Activated T-cell treated with anti-CD3 and anti-CD28 coated beads, Interleukin-2, amount 50 U/mL, for 4 hours (primary cell): Measurements from ENCODE around the gene FN3K. TPM values are rescaled to one million over a fixed set of nuclear protein-coding genes. Genes with fewer than 3 reads are reported as not detected.

ENCODE experiments used
- ATAC-seq, 2 donors: fragments of 200-7000 bp; cut with Tn5 transposase; one replicate each; pipeline ENCODE4 v1.10.0; 2021
- DNase-seq: peaks from one replicate; pipeline ENCODE4 v3.0.0-alpha.2; 2020
- H3K27me3 Mint-ChIP-seq: one replicate; pipeline ENCODE4 v1.8.0; 2021; ENCODE audit warnings: low read depth, mixed read lengths
- H3K36me3 Mint-ChIP-seq: one replicate; pipeline ENCODE4 v1.8.0; 2022; ENCODE audit warnings: mixed read lengths; ENCODE audit not compliant: insufficient read depth
- H3K4me1 Mint-ChIP-seq: one replicate; pipeline ENCODE4 v1.8.0; 2021; ENCODE audit warnings: low read depth, mixed read lengths
- H3K4me3 Mint-ChIP-seq: one replicate; pipeline ENCODE4 v1.8.0; 2021; ENCODE audit warnings: mild to moderate bottlenecking, moderate library complexity, mixed read lengths
- H3K9me3 Mint-ChIP-seq: one replicate; pipeline ENCODE4 v1.8.0; 2021; ENCODE audit warnings: mixed read lengths
- total RNA-seq, 3 donors: library from RNA; stranded (reverse); gene quantifications; one replicate each; pipeline ENCODE4 v1.2.1, GENCODE V29; 2021

FN3K gene
- total RNA-seq, 3 donors from 2014 or later, result 0.79 to 1.3 (median 1.0) TPM

GRCh38 chr17:82698065-82698973 lies 37.1 kb upstream of the FN3K start, which contains the start of gene RAB40B:
TSS of gene RAB40B (minus strand) at chr17:82698698. CDS start at chr17:82698596, 102 bp downstream.
- DNase-seq, result peak; percentile 98
- Mint-ChIP-seq H3K4me3 (peak within 1 kb of the TSS; percentile 77), H3K9me3 (peaks cover 7% of the 10 kb centered on the region), H3K27me3 (no peaks in the 10 kb centered on the region), H3K4me1 (peaks cover 11% of the 10 kb centered on the region), H3K36me3 (peaks cover 5% of the 10 kb centered on the region)
- peak; percentile 98 for ATAC-seq

DNA sequence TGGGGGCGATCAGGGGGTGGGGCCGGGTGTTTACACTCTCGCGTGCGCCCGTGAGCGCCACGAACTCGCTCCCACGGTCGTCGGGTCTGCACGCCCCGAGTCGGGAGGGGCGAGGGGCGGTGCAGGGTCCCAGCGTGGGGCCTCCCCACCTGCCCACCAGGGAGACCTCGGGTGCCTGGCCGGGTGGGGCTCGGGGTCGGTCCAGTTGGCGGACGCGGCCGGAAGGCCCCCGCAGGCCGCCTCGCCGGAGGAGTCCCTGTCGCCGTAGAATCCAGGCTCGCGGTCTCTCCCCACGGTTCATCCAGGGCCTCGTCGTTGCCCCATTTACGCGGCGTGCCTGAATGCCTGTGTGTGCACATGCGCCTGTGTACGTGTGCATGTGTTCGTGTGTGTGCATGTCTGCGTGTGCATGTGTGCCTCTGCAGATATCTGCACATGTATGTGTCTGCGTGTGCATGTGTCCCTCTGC lies 36.4 kb upstream of the FN3K start:
- Mint-ChIP-seq H3K4me3 (peak overlapping the region; percentile 77), H3K27me3 (no peaks in the 10 kb centered on the region), H3K4me1 (peaks cover 11% of the 10 kb centered on the region), H3K9me3 (peaks cover 7% of the 10 kb centered on the region), H3K36me3 (peaks cover 5% of the 10 kb centered on the region)
- ATAC-seq, result no peak
- DNase-seq, result no peak

GRCh38 chr17:82699551-82699950 lies 35.9 kb upstream of the FN3K start:
- ATAC-seq (no peak), DNase-seq (no peak)
- H3K4me1 Mint-ChIP-seq, result peaks cover 11% of the 10 kb centered on the region
- H3K9me3 Mint-ChIP-seq, result peaks cover 4% of the 10 kb centered on the region
- no peaks in the 10 kb centered on the region for H3K27me3 Mint-ChIP-seq
- peak overlapping the region; percentile 77 for H3K4me3 Mint-ChIP-seq
- H3K36me3 Mint-ChIP-seq, result peaks cover 2% of the 10 kb centered on the region

GRCh38 chr17:82702231-82702927 lies 33.0 kb upstream of the FN3K start:
- Mint-ChIP-seq H3K4me3 (no peak overlapping the region), H3K4me1 (peaks cover 7% of the 10 kb centered on the region), H3K36me3 (no peaks in the 10 kb centered on the region)

DNA sequence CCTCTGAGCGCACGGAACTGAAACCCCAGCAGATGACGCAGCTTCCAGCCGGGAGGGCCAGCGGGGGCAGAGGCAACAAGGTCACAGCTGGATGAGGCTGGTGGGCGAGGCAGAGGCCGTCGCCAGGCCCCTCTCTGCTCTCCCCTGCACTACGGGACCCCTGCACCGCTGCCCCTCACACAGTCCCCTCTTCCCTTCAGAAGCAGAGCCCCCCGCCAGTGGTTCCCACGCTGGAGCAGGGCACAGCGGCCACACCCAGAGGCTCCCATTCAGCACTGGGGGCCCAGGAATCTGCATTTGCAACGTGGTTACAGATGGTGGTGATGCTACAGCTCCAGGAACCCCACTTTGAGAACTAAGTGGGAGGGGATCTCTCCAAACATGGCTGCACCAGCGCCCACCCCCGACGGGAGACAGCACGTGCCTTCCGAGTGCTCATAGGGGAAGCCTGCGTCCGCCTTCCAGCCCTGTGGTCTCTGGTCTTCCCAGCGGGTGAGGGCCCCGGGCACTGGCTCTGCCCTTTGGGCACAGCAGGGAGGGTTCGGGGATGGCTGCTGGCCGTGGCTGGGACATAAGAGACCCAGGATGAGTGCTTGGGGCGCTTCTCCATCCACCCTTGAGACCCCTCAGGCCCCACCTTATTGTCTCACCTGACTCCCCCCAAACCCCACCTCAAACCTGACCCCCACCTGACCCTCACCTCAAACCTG lies 32.2 kb upstream of the FN3K start:
- ATAC-seq, result no peak
- H3K9me3 Mint-ChIP-seq, result no peaks in the 10 kb centered on the region
- H3K4me3 Mint-ChIP-seq, result no peak overlapping the region
- no peaks in the 10 kb centered on the region for H3K36me3 Mint-ChIP-seq
- H3K4me1 Mint-ChIP-seq, result peaks cover 10% of the 10 kb centered on the region
- no peak for DNase-seq
- peaks cover 2% of the 10 kb centered on the region for H3K27me3 Mint-ChIP-seq

More at GRCh38 chr17:82702231-82702927, 33.0 kb upstream of the FN3K start:
- ATAC-seq (no peak), DNase-seq (no peak)
- peaks cover 2% of the 10 kb centered on the region for H3K27me3 Mint-ChIP-seq
- H3K9me3 Mint-ChIP-seq, result no peaks in the 10 kb centered on the region

DNA sequence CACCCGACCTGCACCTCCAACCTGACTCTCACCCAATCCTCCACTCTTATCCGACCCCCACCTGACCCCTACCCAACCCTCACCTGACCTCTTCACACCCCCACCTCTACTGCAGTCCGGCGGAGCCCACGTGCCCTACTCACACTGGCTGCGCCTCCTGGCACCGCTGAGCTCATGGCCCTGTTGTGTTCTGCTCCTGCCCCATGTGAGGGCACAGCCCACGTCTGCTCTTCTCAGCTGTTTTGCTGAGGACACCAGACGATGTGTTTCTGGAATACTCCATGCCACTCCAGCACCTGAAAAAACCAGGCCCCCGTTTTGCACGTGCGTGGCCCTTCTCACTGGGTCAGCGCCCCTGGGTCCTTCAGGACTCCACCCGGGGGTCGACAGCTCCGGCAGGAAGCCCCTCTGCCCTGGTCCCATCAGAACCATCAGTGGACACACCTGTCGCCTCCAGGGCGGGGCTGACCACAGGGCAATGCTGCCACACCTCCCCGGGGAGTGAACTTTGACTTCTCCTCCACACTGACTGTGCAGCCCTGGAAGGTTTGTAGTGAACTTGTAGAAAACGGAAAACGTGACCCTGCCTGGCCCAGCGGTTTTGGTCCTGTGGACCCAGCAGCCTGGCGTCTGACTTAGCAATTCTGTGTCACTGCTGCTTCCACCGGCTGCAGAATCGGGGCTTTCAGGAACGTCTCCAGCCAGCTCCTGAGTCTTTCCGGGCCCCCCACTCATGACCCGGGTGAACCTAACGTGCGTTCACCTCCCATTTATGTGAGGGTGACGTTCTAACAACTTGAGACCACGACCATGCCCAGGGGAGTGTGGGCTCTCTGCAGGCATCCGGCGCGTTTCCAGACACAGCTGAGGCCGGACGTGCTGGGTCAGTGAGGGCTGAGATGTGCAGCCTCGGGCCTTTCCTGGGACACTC lies 31.2 kb upstream of the FN3K start:
- Mint-ChIP-seq H3K27me3 (peaks cover 2% of the 10 kb centered on the region), H3K9me3 (no peaks in the 10 kb centered on the region), H3K4me3 (no peak overlapping the region), H3K36me3 (no peaks in the 10 kb centered on the region), H3K4me1 (peaks cover 9% of the 10 kb centered on the region)
- ATAC-seq, result no peak
- DNase-seq, result no peak

DNA sequence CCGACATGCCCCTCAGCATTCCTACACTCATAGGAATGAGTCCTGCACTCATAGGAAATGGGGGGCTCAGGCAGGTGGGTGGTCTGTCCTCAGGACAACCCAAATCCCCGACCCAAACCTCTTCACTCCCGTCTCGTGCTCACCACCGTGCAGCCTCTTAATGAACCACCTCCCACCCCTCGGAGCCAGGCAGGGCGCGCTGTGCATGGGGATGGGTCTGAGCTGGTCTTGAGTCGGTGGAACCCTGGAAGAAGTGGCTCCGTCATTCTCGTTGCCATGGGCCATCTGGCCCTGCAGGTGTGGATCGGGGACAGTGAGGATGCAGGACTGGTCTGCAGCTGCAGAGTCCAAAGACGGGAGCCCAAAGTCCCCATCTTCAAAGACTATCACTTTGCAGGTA lies 30.5 kb upstream of the FN3K start:
- no peaks in the 10 kb centered on the region for H3K36me3 Mint-ChIP-seq
- H3K27me3 Mint-ChIP-seq, result peaks cover 2% of the 10 kb centered on the region
- DNase-seq (no peak), ATAC-seq (no peak)
- H3K4me3 Mint-ChIP-seq, result no peak overlapping the region
- no peaks in the 10 kb centered on the region for H3K9me3 Mint-ChIP-seq
- peaks cover 4% of the 10 kb centered on the region for H3K4me1 Mint-ChIP-seq

DNA sequence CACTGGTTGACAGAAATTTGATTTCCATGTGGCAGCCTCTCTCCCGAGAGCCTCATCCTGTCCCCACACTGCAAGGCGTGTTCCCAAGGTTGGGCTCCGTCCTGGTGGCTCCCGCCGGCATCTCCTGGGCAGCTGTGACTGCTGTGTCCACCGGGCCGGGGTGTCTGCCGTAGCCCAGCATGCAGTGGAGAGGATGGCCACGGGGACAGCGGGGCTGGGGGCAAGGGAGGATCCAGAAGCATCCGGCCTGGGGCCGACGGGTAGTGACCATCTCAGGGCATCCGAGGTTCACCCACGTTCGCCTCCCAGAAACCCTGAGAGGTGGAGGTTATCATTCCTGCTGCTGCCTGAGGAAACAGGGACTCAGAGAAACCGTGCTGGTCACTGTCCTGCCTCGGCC lies 29.7 kb upstream of the FN3K start:
- Mint-ChIP-seq H3K36me3 (no peaks in the 10 kb centered on the region), H3K4me3 (no peak overlapping the region)

DNA sequence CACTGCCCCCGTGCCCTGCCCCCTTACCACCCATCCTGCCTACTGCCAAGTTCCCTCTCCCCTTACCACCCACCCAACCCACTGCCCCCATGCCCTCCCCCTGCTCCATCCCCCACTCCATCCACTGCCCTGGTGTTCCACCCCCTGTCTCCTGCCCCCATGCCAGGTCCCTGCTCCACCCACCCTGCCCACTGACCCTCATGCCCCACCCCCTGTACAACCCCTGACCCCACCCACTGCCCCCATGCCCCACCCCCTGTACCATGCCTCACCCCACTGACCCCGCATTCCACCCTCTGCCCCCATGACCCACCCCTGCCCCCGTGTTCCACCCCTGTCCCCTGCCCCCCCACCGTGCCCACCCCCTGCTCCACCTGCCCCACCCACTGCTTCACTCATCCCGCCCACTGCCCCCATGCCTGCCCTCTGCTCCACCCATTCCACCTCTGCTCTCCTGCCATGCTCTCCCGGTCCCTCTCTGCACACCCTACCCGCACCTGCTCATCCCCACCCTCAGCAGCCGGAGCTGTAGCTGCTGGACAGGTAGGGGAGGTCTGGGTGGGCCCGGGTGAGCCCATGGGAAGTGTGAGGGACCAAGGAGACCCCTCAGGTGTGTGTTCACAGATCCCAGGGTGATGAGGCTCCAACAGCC lies 26.3 kb upstream of the FN3K start:
- peaks cover 4% of the 10 kb centered on the region for H3K4me1 Mint-ChIP-seq
- no peak for ATAC-seq
- no peak for DNase-seq
- no peaks in the 10 kb centered on the region for H3K9me3 Mint-ChIP-seq
- H3K36me3 Mint-ChIP-seq, result no peaks in the 10 kb centered on the region
- peaks cover 2% of the 10 kb centered on the region for H3K27me3 Mint-ChIP-seq
- no peak overlapping the region for H3K4me3 Mint-ChIP-seq

More for the DNA sequence above, 29.7 kb upstream of the FN3K start:
- no peak for ATAC-seq
- Mint-ChIP-seq H3K4me1 (peaks cover 4% of the 10 kb centered on the region), H3K27me3 (peaks cover 2% of the 10 kb centered on the region), H3K9me3 (no peaks in the 10 kb centered on the region)
- no peak for DNase-seq

GRCh38 chr17:82709676-82710498 lies 25.5 kb upstream of the FN3K start:
- peaks cover 4% of the 10 kb centered on the region for H3K4me1 Mint-ChIP-seq
- peaks cover 2% of the 10 kb centered on the region for H3K27me3 Mint-ChIP-seq
- no peak for ATAC-seq
- no peaks in the 10 kb centered on the region for H3K36me3 Mint-ChIP-seq
- DNase-seq, result no peak
- no peak overlapping the region for H3K4me3 Mint-ChIP-seq
- no peaks in the 10 kb centered on the region for H3K9me3 Mint-ChIP-seq

GRCh38 chr17:82710499-82711232 lies 24.7 kb upstream of the FN3K start:
- Mint-ChIP-seq H3K4me3 (no peak overlapping the region), H3K4me1 (peaks cover 5% of the 10 kb centered on the region), H3K27me3 (peaks cover 2% of the 10 kb centered on the region), H3K36me3 (no peaks in the 10 kb centered on the region), H3K9me3 (no peaks in the 10 kb centered on the region)
- DNase-seq (no peak), ATAC-seq (no peak)
